ENCODE data around the gene NES.

Gene NES

DNA sequence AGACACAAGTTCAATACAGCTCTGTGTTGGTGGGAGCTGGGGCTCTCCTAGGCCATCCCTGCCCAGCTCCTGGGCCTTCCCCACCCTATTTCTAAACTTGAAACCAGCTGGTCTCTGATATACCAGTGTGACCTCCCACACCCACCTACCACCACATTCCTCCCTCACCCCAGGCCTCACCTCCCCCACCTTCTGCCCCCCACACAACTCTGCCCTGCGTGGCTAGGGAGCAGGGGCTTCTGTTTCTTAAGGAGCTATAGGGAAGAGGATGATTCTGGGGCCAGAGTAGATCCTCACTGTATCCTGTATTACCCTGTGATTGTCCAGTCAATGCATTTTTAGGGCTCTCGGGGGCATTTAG, 16.5 kb downstream of the NES start:
- DNase-seq = no peak

GRCh38 chr1:156659988-156660751, 17.0 kb downstream of the NES start:
- DNase-seq = peak; percentile 91

- no peak for DNase-seq
These were observed 17.6 kb downstream of the NES start for GRCh38 chr1:156659661-156659987.

- no peak for DNase-seq
These were observed 18.1 kb downstream of the NES start for GRCh38 chr1:156658945-156659574.

- DNase-seq = no peak
These were observed 18.7 kb downstream of the NES start for GRCh38 chr1:156658496-156658895.

DNA sequence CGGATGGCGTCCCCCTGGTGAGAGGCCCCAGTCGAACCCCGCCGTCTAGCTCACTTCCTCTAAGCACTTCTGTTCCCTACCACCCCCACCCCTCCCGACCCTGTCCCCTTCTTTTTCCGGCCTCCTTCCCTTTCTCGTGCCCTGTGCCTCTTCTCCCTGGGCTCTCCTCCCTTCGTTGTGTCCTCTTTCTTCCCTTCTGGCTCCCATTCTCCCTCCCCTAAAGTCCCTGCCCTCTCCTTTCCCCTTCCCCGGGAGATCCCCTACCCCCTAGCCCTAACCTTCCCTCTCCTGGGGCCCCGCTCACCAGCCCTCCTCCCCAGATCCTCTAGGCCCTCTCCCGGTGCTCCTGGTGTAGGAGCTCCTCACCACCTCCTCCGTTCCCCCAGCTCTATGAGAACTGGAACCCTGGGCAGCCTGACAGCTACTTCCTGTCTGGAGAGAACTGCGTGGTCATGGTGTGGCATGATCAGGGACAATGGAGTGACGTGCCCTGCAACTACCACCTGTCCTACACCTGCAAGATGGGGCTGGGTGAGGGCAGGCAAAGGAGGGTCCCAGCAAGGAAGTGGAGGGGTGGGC, 19.4 kb downstream of the NES start:
- no peak for DNase-seq

- peak; percentile 77 for DNase-seq
These were observed 20.1 kb downstream of the NES start for GRCh38 chr1:156656806-156657740.

DNA sequence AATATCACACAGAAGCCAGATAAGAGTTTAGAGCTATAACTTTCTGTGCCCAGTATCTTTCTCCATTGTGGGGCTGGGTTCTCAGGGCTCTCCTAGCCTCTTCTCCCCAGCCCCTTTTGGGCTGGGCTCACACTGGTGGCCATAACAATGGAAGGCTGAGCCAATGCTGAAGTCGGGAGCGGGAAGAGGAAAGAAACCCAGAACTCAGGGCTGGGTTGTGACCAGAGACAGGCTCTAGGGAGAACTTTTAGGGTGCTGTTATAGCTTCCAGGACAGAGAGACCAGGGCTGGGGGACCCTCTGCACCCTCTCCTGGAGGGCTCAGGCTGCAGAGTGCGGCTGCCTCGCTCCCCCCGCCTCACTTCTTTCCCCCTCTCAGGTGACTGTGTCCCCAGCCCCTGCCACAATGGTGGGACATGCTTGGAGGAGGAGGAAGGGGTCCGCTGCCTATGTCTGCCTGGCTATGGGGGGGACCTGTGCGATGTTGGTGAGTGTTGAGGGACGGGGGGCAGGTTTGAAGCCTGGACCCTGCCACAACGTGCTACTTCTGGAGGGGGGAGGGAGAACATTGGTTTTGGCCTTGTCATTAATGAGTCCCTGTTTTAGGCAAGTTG, 21.2 kb downstream of the NES start:
- no peak for DNase-seq

DNA sequence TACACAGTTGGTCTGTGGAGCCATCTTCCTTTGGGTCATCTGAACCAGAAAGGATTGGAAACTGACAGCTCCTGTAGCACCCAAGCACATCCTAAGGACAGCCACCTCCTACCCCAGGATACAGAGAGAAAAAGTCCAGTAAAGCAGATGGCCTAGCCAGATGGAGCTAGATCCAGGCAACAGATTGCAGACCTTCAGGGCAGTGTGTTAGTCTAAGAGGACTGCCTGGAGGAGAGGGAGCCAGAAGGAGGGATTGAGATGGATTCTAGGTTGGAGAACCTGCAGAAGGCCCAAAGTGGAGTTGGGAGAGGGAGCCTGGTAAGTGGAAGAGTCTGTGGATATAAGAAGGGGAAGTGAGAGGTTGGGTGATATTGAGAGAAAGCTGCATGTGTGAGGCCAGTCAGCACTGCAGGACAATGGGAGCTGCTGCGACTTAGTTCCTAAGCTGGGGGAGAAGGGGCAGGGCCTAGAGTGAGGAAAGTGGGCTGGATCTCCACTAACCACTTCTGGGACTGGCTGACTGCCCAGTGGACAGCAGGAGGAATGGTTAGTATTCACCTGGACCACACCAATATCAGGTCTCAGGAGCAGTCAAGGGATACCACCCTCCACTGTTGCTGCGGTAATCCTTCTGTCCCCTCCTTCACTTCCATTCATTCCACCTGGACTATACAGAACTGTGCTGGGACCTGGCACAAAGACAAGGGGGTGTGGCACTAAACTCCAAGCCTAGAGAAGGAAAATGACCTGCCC, 21.9 kb downstream of the NES start:
- DNase-seq = no peak

DNA sequence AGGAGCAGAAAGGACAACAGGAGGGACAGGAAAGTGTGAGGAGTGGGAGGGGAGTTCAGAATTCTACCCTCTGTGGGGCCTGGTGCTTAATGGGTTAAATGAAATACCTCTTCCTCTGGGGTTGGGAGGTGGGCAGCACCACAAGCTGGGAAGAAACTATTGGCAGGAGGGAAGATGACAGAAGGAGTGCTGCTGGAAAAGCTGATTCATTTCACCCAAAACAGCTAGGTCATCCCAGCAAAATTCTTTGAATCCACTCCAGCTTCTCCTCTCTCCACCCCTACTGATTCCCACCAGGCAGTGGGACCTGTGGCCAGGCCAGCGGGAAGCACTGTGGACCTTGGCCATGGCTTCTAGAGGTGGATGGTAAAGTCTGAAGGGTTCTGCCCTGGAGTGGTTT, 22.5 kb downstream of the NES start:
- DNase-seq = no peak

- no peak for DNase-seq
These were observed 24.2 kb downstream of the NES start for GRCh38 chr1:156652992-156653355.

DNA sequence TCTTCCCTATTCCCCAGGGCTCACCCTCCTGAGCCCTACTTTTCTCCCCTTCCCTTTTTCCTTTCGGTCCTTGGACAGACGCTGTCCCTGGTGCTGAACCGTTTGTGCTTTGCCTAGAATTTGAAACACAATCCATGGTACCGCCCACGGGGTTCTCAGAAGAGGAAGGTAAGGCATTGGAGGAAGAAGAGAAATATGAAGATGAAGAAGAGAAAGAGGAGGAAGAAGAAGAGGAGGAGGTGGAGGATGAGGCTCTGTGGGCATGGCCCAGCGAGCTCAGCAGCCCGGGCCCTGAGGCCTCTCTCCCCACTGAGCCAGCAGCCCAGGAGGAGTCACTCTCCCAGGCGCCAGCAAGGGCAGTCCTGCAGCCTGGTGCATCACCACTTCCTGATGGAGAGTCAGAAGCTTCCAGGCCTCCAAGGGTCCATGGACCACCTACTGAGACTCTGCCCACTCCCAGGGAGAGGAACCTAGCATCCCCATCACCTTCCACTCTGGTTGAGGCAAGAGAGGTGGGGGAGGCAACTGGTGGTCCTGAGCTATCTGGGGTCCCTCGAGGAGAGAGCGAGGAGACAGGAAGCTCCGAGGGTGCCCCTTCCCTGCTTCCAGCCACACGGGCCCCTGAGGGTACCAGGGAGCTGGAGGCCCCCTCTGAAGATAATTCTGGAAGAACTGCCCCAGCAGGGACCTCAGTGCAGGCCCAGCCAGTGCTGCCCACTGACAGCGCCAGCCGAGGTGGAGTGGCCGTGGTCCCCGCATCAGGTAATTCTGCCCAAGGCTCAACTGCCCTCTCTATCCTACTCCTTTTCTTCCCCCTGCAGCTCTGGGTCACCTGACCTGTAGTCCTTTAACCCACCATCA, 24.8 kb downstream of the NES start:
- DNase-seq = no peak

DNA sequence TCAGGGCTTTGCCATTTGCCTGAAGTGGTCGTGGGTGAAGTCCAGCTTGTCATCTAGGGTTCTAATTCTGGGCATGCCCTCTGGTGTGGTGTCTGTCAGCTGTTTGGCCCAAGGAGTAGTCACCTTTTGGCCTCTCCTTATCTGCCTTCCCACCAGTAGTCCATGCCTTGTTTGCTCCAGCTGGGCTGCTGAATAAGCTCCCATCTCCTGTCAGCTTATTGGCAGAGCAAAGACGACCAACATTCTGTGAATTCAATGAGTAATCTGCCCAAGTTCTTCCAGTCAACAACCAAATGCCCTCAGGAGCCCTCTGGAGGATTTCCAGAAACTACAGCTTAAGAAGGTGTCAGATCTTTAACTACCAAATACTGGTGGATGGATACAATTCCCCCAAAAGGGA, 28.3 kb downstream of the NES start:
- no peak for DNase-seq

- no peak for DNase-seq
These were observed 28.7 kb downstream of the NES start for GRCh38 chr1:156648496-156648895.

DNA sequence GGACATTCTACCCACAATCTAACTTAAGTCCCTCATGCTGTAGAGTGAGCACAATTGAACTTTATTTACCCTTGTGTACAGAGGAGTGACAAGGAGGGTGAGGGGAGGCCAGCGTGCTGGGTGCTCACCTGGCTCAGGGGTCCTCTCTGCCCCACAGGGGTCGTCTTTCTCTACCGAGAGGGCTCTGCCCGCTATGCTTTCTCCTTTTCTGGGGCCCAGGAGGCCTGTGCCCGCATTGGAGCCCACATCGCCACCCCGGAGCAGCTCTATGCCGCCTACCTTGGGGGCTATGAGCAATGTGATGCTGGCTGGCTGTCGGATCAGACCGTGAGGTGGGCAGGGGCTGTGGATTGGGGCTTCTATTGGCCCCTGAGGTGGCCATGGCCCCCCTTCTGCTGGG, 29.9 kb downstream of the NES start:
- no peak for DNase-seq

DNA sequence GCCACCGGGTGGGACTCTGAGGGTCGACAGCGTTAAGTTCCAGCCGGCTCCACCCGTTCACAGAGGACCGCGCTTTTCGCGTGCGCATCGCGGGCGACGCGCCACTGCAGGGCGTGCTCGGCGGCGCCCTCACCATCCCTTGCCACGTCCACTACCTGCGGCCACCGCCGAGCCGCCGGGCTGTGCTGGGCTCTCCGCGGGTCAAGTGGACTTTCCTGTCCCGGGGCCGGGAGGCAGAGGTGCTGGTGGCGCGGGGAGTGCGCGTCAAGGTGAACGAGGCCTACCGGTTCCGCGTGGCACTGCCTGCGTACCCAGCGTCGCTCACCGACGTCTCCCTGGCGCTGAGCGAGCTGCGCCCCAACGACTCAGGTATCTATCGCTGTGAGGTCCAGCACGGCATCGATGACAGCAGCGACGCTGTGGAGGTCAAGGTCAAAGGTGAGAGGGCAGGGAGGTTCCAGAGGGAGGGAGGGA, 30.4 kb downstream of the NES start:
- no peak for DNase-seq

GRCh38 chr1:156645666-156646065, 31.5 kb downstream of the NES start:
- no peak for DNase-seq

- no peak for DNase-seq
These were observed 32.2 kb downstream of the NES start for GRCh38 chr1:156645056-156645455.

DNA sequence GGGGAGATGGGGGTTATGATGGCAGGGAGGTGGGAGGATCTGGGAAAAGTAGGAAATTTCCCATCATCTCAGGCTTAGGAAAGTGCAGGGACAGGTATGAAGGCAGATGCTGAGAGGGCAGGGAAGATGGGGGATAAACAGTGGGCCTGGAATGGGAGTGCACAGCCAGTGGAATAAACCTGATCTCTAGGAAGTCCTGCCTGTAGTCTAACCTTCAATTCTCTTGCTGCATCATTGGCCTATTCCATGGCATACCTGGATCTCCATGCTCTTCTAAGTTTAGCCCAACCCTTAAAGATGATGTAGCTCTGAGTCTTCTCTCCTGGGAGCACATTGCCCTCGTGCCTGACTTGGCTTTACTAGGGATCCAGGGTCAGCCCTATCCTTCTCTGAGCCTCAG, 32.6 kb downstream of the NES start:
- DNase-seq = no peak

- no peak for DNase-seq
These were observed 33.1 kb downstream of the NES start for GRCh38 chr1:156644146-156644545.

- no peak for DNase-seq
These were observed 33.5 kb downstream of the NES start for GRCh38 chr1:156643778-156644092.
